ENCODE measurements around the gene AACS.

DNA sequence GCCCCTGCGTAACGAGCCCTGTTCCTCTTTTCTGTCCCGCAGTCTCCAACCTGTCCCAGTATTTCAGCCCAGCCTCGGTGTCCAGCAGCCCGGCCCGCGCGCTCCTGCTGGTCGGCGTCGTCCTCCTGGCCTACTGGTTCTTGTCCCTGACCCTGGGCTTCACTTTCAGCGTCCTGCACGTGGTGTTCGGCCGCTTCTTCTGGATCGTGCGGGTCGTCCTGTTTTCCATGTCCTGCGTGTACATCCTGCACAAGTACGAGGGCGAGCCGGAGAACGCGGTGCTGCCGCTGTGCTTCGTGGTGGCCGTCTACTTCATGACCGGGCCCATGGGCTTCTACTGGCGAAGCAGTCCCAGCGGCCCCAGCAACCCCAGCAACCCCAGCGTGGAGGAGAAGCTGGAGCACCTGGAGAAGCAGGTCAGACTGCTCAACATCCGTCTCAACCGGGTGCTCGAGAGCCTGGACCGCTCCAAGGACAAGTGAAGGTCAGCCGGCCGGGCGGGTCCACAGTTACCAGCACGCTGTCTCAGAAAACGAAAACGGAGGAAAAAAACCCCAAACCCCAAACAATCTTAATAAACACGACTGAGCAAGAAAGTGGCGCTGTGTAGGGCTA, 40.2 kb upstream of the AACS start:
- no peak for TF ChIP-seq CEBPB (IDR thresholded peaks at IDR 0.05)
- TF ChIP-seq ESRRA (IDR thresholded peaks at IDR 0.05; ENCODE audit: borderline replicate concordance, low read length) = no peak
- no peak for TF ChIP-seq GATA3 (IDR thresholded peaks at IDR 0.05; ENCODE audit: borderline replicate concordance)
- TF ChIP-seq JUN (IDR thresholded peaks at IDR 0.05) = no peak
- TF ChIP-seq, protein P1, sequence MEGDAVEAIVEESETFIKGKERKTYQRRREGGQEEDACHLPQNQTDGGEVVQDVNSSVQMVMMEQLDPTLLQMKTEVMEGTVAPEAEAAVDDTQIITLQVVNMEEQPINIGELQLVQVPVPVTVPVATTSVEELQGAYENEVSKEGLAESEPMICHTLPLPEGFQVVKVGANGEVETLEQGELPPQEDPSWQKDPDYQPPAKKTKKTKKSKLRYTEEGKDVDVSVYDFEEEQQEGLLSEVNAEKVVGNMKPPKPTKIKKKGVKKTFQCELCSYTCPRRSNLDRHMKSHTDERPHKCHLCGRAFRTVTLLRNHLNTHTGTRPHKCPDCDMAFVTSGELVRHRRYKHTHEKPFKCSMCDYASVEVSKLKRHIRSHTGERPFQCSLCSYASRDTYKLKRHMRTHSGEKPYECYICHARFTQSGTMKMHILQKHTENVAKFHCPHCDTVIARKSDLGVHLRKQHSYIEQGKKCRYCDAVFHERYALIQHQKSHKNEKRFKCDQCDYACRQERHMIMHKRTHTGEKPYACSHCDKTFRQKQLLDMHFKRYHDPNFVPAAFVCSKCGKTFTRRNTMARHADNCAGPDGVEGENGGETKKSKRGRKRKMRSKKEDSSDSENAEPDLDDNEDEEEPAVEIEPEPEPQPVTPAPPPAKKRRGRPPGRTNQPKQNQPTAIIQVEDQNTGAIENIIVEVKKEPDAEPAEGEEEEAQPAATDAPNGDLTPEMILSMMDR (IDR thresholded peaks at IDR 0.05) = no peak
- no peak for TF ChIP-seq POLR2A (IDR thresholded peaks at IDR 0.05; ENCODE audit: low read length)
- no peak for TF ChIP-seq FOSL2 (IDR thresholded peaks at IDR 0.05)
- TF ChIP-seq FOSL2 (CRISPR knock-in tag; IDR thresholded peaks at IDR 0.05) = no peak
- TF ChIP-seq EP300 (IDR thresholded peaks at IDR 0.05) = no peak

Data from A549 (cell line).